Activated T-cell treated with anti-CD3 and anti-CD28 coated beads for 48 hours (primary cell): ENCODE results near the gene PDE6C.

ENCODE experiments used
- DNase-seq: peaks from one replicate; pipeline ENCODE4 v3.0.0-alpha.2; 2020; ENCODE audit warnings: low read depth

PDE6C gene

DNA sequence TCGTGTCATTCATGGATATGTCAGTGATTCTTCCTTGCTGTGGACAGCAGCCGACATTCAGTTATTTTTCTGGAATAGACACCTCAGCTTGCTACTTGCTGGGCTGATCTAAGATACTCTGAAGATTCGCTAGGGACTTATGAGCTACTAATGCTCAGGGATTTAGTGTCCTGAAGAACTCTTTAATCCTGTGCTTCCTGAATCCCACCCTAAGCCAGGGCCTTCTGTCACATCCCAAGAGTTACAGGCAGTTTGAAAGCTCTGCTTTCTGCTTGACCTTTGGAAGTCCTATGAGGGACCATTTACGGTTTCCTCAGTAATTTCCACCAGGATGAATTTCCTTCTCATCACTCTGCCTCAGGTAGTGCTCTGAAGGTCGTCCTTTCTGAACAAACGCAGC, at the start of gene PDE6C:
TSS of gene PDE6C (plus strand) at position 227 of the 400 bp plus-strand sequence. CDS start 189 bp downstream, outside the sequence.
- DNase-seq: no peak

DNA sequence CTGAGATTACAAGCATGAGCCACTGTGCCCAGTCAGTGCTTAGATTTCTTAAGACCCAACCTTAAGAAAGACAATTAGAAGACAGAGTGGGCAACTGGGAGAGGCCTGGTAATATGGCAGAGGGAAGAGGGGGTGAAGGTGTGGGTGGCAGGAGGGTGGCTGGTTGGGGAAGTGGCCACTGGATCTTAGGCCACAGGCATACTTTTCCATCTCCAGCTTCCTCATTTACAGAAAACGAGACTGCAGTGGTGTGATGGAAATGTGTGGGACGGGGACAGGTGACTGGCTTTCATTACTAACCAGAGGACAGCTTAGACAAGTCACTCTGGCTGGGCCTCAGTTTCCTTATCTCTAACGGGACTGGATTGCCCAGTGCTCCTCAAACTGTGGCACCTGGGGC, 46.9 kb upstream of the PDE6C start:
- DNase-seq: no peak

DNA sequence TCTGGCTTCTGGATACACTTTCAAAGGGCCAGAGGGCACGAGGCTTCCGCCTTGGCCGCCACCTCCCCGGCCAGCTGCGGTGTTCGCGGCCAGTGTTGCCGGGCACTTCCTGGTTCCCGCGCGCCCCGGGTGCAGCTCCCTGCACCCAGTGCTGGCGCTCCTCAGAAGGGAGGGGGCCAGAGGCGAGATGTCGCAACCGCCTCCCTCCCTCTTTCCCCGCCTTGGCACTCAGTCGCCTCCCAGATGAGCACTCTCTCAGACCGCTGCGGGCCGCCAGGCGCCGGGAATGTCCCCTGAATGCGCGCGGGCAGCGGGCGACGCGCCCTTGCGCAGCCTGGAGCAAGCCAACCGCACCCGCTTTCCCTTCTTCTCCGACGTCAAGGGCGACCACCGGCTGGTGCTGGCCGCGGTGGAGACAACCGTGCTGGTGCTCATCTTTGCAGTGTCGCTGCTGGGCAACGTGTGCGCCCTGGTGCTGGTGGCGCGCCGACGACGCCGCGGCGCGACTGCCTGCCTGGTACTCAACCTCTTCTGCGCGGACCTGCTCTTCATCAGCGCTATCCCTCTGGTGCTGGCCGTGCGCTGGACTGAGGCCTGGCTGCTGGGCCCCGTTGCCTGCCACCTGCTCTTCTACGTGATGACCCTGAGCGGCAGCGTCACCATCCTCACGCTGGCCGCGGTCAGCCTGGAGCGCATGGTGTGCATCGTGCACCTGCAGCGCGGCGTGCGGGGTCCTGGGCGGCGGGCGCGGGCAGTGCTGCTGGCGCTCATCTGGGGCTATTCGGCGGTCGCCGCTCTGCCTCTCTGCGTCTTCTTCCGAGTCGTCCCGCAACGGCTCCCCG, 45.7 kb upstream of the PDE6C start, which contains the start of gene FFAR4:
TSS of gene FFAR4 (plus strand) at position 231 of the 842 bp plus-strand sequence. CDS start at position 287, 56 bp downstream.
- no peak for DNase-seq

DNA sequence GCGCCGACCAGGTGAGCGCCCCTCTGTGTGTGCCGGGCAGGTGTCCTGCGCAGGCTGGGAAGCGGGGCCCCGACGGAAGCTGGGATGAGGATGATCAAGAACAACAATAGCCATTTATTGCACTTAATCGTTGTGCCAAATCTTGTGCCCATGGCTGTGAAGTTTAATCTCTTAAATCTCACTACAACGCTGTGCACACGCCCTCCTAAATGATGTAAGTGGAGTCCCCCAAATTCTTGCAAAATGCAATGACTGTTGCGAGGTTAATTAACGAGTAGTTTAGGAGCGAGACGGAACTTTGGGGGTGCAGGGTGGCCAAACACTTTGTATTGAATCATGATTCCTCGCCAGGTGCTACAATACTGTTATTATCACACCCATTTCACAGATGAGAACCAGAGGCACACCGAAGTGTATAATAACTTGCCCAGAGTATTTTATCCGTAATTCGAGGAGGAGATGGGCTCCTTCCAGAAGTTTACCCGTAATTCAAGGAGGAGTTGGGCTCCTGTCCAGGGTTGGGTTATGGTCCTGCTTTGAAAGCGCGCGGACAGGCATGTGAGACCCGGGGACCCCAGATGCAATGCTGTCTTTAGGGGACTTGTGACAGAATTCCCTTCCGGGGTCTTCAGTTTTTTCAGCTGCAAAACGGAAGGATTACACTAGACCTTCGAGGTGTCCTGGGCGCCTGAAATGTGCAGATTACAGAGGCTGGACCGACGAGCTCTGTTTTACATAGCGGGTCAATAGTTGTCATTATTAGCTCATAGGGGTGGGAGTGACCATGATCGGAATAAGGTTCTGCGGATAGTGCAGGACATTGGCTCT, 44.8 kb upstream of the PDE6C start:
- DNase-seq: no peak

DNA sequence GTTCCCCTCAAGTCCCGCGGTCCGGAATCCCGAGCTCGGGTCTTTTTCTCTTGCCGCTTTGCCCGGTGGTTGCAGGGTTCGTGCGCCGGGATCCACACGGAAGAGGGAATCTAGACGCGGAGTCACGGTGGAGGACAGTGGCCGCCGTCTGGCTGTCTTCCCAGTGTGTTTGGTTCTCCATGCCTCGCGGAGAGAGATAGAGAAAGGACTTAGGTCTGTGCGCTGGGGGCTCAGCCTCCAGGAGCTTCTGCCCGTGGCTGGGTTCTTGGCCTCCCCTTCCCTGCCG, 44.3 kb upstream of the PDE6C start:
- DNase-seq: no peak

DNA sequence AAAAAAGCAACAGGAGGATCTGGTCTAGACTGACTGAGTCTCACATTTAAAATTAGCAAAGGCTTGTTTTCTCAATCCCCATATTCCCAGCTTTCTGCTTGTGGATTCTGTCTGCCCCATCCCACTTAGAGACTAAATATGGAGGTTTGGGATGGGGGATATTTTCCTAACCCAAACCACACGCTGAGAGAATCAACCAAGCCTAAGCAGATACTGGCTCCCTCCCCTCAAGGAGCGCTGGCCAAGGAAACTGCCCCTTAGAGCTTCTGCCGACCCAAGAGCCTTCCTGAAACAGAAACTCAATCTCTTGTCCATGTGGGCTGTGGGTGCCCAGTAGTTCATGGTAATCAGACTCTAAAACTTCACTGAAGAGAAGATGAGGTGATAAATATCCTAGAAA, 42.0 kb upstream of the PDE6C start:
- no peak for DNase-seq

DNA sequence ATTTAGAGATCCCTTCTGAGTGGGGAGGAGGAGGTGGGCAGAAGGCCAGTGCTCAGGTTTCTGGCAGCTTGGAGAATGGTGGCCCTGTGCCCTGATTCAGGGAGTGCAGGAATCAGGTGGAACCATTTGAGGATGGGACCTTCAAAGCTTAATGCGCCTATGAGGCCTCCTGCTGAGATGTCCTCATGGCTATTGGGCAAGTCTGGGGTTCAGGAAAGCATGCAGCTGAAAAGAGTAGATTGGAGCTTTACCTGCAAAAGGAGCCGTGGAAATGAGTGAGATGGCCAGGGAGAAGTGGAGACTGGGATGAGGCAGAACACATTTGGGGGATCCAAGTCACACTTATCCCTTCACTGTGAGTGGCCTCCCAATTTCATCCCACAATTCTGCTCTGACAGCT, 39.7 kb upstream of the PDE6C start:
- DNase-seq: no peak

DNA sequence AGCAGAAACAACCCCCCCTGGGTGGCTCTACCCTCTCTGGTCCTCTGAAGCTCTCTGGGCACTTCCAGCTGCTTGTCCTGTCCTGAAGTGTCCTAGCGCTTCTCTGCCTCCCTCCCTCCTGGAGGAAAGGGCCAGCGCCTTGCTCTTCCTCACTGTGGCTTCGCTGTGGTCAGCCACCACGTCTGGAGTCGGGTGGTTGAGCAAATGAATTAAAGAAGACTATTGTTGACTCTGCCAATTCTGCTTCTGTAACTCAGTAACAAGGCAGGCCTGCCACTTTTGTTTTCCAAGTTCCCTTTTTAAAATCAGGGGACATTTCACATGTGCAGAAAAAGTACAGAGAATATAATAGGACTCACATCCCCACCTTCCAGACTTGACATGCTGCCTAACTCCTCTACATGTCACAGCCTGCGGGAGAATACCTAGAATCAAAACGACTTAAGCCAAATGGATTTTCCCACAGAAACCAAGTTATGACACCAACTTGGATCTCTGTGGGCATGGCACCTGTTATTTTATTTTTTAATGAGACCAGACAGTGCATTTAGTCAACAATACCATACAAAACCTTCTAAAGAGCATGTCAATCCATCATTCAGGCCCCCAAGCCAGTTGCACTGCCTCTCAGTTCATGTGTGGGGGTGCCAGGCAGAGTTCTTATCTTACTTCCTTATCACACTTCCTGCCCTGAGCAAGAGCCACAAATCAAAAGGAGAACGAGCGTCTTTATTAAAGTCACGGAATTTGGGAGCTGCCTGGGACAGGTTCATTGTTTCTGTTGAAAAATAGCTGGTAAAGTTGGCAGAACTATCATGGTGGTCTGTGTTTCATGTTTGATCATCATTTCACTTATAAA, 39.1 kb upstream of the PDE6C start:
- DNase-seq: no peak

DNA sequence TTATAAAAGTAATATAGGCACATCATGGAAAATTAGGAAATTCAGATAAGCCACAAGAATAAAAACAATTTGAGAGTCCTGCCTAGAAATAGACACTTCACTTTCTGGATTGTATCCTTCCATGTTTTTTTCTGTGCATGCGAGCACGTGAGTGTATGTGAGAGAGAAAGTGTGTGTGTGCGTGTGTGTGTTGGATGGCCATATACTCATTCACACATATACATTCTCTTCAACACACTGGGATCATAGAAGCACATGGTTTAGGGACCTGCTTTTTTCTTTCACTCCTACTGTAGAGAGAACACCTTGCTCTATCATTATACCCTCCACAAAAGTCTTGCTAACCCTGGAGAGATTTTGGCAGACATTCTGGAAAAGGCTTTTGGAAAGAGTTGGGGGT, 38.4 kb upstream of the PDE6C start:
- no peak for DNase-seq

DNA sequence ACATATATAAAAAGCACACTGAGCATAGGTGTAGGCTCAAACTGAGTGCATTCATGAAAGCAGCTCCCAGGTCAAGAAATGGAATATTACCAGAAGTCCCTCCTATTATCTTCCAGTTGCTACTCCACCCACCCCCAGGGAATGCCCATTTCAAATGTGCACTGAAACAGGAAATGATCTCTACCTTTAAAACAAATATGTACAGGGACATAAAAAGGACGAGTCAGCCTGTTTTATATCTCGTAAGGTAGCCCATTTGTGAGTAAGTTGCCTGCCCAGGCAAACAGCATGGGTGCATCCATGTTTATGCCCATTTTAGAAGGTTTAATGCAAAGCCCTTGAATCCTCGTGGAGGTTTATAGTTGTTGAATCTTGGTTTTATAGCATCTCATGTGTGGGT, 35.4 kb upstream of the PDE6C start:
- DNase-seq: no peak

DNA sequence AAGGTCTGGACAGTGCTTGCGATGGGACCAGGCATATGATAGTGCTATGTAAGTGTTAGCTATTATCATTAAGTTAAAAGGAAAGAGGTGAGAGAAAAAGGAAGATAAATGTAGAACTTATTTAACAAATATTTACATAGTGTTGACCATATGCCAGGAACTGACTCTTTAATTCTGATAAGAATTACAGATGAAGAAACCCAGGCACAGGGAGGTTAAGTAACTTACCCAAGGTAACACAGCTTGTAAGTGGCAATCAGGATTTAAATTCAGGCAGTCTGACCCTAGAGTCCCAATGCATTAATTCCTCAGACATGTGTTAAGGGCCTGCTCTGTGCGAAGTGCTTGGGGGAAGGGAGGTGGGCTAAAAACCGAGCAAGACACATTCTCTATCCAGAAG, 34.8 kb upstream of the PDE6C start:
- no peak for DNase-seq

DNA sequence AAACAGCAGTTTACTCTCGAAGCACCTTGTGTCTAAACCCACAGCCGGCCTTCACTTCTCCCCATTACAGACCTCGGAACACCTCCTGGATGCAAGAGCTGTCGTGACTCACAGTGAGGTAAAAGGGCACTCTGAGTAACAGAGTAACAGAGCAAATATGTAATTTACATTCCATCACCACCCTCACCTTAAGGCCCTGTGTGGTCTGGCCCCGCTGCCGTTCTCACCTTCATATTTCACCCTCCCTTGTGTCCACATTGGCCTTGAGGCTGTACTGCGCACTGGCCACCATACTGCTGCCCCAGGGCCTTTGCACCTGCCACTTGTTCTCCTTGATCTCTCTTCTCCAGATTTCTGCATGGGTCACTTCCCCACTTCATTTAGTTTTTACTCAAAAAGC, 33.2 kb upstream of the PDE6C start:
- DNase-seq: no peak

DNA sequence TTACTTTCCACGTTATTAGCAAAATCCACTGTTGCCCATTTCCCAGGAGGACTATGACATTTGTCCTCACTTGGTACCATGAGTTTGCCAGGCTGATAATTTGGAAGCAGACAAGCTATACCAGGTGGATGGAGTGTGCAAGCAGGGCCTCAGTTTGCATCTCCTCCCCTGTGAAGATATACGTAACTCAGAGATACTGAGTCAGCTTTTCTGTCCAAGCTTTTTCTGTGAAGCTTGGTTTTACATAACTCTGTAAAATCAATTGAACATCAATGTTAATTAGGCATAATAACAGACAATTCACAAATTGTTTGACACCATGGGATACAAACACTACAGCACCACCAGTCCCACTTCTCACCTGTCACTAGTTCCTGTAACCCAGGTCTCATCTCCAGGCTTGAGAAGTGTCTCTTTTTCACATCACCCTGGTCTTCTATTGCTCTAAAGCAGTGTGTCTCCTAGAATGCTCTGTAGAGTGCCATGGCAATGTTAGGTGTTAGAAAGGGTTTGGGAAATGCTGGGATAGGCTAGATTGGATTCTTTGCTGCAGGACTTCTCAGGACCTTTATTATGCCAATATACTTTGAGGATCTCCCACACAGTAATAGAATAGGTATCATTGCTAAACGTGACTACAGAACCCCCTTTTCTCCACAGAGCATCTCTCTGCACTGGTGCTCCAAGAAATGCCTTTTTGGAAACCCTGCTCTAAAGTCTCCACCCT, 32.2 kb upstream of the PDE6C start:
- no peak for DNase-seq

DNA sequence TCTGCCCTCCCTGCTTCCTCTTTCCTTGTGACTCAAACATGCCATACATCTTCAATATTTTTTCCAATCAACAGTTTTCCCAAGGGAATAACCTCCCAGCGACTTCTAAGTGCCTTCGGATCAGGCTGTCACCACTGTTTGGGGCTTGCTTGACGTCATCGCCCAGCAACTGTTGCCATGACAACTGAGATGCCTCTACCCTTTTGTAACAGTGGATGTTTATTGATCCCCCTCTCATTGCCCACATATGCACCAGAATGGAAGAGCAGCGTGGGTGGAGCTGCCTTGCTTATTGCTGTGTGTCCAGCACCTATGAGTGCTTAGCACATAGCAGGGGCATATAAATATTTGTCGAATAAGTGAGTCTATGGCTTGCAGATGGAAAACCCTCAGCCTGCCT, 31.5 kb upstream of the PDE6C start:
- DNase-seq: no peak

DNA sequence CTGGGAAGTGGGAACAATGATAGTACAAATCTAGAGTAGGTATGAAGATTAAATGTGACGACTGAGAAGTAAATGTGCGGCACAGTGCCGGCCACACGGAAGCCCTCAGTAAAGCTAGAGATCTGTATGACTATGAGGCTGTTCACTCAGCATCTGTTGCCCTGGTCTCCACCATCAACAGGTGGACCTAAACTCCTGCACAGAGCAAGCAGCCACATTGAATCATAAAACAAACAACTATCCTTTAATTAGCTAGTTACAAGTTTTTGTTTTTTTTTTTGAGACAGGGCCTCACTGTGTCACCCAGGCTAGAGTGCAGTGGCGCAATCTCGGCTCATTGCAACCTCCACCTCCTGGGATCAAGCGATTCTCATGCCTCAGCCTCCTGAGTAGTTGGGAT, 27.9 kb upstream of the PDE6C start:
- DNase-seq: no peak

DNA sequence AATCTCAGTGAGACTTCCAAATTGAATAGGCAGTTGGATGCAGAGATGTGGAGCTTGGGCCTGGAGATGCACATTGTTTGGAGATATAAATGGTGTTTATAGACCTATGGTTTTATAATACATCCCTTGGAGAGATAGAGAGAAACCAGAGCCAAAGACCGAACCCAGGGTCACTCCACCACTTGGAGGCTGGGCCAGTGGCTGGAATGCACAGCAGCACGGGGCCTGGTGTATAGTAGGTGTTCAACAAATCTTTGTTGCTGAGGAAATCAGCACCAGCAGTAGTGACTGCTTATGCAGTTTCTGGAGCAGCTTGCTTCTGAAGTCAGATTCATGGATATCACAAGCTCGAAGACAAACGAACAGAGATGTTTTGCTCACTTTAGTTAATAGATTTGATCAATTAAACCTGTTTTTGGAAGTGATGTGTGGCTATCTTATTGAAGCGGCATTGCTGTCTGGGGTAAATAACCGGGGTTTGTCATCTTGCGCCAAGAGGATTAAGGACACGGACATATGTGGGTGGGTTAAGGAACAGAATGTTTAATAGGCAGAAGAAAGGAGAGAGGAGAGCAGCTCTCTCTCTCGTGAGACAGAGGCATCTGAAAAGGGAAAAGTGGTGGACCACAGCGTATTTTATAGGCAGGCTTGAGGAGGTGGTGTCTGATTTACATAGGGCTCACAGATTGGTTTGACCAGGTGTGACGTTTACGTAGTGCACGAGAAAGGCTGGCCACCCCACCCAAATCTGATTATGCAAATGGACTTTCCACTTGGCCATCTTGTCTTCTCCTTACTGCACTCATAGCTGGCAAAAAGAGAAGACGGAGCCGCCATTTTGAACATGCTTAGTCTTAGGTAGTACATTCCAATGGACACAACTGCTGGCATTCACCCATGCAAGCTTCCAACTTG, 22.4 kb upstream of the PDE6C start:
- no peak for DNase-seq

DNA sequence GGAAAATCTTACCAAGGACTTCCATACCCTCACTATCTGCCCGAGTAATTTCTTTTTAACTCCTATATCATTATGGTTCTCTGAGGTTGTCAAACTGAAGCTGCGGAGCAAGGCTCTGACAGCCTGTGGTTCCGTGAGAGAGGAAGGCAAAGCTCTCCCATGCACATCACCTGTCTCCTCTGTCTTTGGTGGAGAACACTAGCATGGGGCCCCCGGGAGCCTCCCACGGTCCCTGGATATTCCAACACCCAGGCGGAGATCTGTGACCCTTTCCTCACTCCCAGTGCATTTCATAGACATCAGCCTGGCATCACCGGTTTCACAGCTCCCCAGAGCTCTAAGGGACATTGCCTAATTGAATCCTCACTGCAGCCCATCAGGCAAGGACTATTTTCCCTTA, 21.7 kb upstream of the PDE6C start:
- DNase-seq: no peak

DNA sequence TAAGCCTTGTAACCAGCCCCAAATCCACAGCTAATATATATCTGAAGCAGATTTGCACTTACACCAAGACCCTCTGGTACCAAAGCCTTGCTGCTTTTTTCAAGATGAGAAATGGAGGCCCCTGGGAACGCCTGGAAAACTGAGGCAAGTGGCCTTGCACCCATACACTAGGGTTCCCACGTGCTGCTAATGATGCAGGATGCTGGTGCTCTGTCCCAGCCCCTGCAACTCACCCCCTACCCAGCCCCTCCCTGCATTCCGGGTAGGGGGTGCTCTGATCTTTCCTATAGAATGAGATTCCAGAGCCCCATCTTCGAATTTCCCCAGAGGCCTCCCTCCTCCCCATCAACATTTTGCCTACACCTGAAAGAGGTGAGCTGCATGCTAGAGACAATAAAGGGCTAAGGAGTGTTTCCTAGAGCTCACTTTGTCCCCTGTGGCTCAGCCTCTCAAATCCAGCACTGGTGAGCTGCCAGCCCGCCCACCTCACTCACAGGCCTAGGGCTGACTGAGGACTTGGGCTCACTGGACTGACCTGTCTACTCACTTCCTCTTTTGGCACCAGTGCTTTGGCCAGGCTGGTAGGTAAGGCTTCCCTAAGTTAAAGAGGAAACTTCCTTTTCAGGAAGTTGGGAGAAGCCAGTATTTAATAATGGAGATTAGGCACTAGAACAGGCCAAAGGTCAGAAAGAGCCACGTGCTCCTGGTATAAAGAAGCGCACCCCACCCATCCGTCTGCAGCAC, 21.1 kb upstream of the PDE6C start:
- no peak for DNase-seq

DNA sequence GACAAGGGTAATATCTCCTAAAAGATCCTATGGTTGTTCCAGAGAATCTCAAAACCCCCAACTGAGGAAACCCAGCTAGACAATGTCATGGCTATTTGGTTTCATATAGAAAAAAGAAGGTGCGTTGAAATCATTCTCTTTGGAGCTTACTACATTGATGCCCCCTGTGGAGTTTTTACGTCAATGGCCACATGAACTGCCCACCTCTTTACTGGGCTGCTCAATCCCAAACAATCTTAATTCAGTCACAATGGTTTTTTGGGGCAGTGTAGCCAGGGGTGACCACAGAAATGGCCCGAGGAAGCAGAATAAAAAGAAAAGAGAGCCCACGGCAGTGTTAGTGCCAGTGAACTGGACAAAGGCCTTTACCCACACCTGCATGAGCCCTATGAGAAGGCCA, 19.1 kb upstream of the PDE6C start:
- DNase-seq: no peak

DNA sequence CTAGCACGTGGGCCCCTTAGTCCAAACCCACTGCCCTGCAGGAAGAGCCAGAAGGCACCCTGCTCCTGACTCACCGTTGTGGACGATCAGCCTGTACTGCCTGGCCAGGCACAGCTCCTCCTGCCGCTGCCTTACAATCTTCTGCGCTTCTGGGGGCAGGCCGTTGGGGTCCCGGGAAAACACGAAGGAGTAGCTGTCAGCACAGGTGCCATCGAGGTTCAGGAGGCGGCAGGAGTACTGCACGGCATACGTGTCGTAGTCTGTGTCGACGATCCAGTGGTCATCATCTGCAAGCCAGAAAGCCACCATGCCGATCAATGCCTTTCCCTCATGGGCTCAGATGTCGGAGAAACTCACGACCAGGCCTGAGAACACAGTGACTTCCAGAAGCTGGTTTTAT, 18.6 kb upstream of the PDE6C start:
- no peak for DNase-seq
